Stimulated activated naive CD8-positive, alpha-beta T cell treated with anti-CD3 and anti-CD28 coated beads, Interleukin-15, amount 100 ng/mL, for 72 hours (primary cell): Measurements from ENCODE around the gene ALK.

ENCODE experiments used
- ATAC-seq: fragments of 150-1000 bp; cut with Tn5 transposase; 2 replicates; pipeline ENCODE4 v1.10.0; 2021; ENCODE audit warnings: mild to moderate bottlenecking, moderate library complexity
- DNase-seq, 2 donors: peaks; one replicate each; pipeline ENCODE4 v3.0.0; 2021 to 2022
- H3K27ac Mint-ChIP-seq, 2 donors: one replicate each; pipeline ENCODE4 v1.8.0; 2022; ENCODE audit warnings: mild to moderate bottlenecking in 2 of 2, mixed read lengths in 2 of 2, moderate library complexity in 2 of 2
- H3K27me3 Mint-ChIP-seq: one replicate; pipeline ENCODE4 v1.8.0; 2022; ENCODE audit warnings: mixed read lengths
- H3K4me1 Mint-ChIP-seq: one replicate; pipeline ENCODE4 v1.8.0; 2022; ENCODE audit warnings: mild to moderate bottlenecking, mixed read lengths
- H3K4me3 Mint-ChIP-seq, 2 donors: one replicate each; pipeline ENCODE4 v1.8.0; 2022; ENCODE audit warnings: mild to moderate bottlenecking in 2 of 2, mixed read lengths in 2 of 2, moderate library complexity in 1 of 2
- H3K9me3 Mint-ChIP-seq, 2 donors: one replicate each; pipeline ENCODE4 v1.8.0; 2022; ENCODE audit warnings: mixed read lengths in 2 of 2

The ALK gene

GRCh38 chr2:29706171-29706720 lies 215.1 kb downstream of the ALK start:
- Mint-ChIP-seq H3K4me3 (no peak overlapping the region), H3K9me3 (no peaks in the 10 kb centered on the region), H3K4me1 (no peaks in the 10 kb centered on the region), H3K27ac (no peak overlapping the region), H3K27me3 (peaks cover 11% of the 10 kb centered on the region)
- ATAC-seq (no peak), DNase-seq (no peak)

- no peaks in the 10 kb centered on the region for H3K4me1 Mint-ChIP-seq
- no peak for ATAC-seq
- no peak for DNase-seq
- H3K4me3 Mint-ChIP-seq = no peak overlapping the region
- H3K9me3 Mint-ChIP-seq = no peaks in the 10 kb centered on the region
- peaks cover 13% of the 10 kb centered on the region for H3K27me3 Mint-ChIP-seq
- no peak overlapping the region for H3K27ac Mint-ChIP-seq
Measured at GRCh38 chr2:29705616-29706015, 215.8 kb downstream of the ALK start.

GRCh38 chr2:29703336-29703735 lies 218.1 kb downstream of the ALK start:
- no peak overlapping the region for H3K4me3 Mint-ChIP-seq
- DNase-seq = no peak
- peaks cover 13% of the 10 kb centered on the region for H3K27me3 Mint-ChIP-seq
- ATAC-seq = no peak
- no peaks in the 10 kb centered on the region for H3K4me1 Mint-ChIP-seq
- no peaks in the 10 kb centered on the region for H3K9me3 Mint-ChIP-seq
- no peak overlapping the region for H3K27ac Mint-ChIP-seq

- no peaks in the 10 kb centered on the region for H3K4me1 Mint-ChIP-seq
Measured at GRCh38 chr2:29702276-29702675, 219.1 kb downstream of the ALK start.

GRCh38 chr2:29700560-29700959 lies 220.8 kb downstream of the ALK start:
- H3K27ac Mint-ChIP-seq = no peak overlapping the region
- H3K9me3 Mint-ChIP-seq = no peaks in the 10 kb centered on the region
- DNase-seq = no peak
- no peaks in the 10 kb centered on the region for H3K4me1 Mint-ChIP-seq
- no peak overlapping the region for H3K4me3 Mint-ChIP-seq
- ATAC-seq = no peak
- H3K27me3 Mint-ChIP-seq = peaks cover 6% of the 10 kb centered on the region

More at GRCh38 chr2:29702276-29702675, 219.1 kb downstream of the ALK start:
- ATAC-seq (peak; percentile 47), DNase-seq (no peak)
- no peak overlapping the region for H3K4me3 Mint-ChIP-seq
- H3K27ac Mint-ChIP-seq = no peak overlapping the region
- peaks cover 13% of the 10 kb centered on the region for H3K27me3 Mint-ChIP-seq
- no peaks in the 10 kb centered on the region for H3K9me3 Mint-ChIP-seq

- Mint-ChIP-seq H3K9me3 (no peaks in the 10 kb centered on the region), H3K27ac (no peak overlapping the region), H3K4me3 (no peak overlapping the region), H3K27me3 (peaks cover 6% of the 10 kb centered on the region), H3K4me1 (no peaks in the 10 kb centered on the region)
- ATAC-seq (no peak), DNase-seq (no peak)
Measured at GRCh38 chr2:29699045-29699444, 222.3 kb downstream of the ALK start.

GRCh38 chr2:29698216-29698615 lies 223.2 kb downstream of the ALK start:
- Mint-ChIP-seq H3K27ac (no peak overlapping the region), H3K4me1 (no peaks in the 10 kb centered on the region), H3K4me3 (no peak overlapping the region), H3K27me3 (peaks cover 6% of the 10 kb centered on the region), H3K9me3 (no peaks in the 10 kb centered on the region)
- no peak for DNase-seq
- ATAC-seq = no peak

- H3K27ac Mint-ChIP-seq = no peak overlapping the region
- no peak for ATAC-seq
Measured at GRCh38 chr2:29697715-29698114, 223.7 kb downstream of the ALK start.

GRCh38 chr2:29697181-29697580 lies 224.2 kb downstream of the ALK start:
- ATAC-seq (no peak), DNase-seq (no peak)
- Mint-ChIP-seq H3K4me1 (no peaks in the 10 kb centered on the region), H3K27me3 (peaks cover 6% of the 10 kb centered on the region), H3K9me3 (no peaks in the 10 kb centered on the region), H3K4me3 (no peak overlapping the region), H3K27ac (no peak overlapping the region)

More at GRCh38 chr2:29697715-29698114, 223.7 kb downstream of the ALK start:
- no peaks in the 10 kb centered on the region for H3K4me1 Mint-ChIP-seq
- no peak overlapping the region for H3K4me3 Mint-ChIP-seq
- peaks cover 6% of the 10 kb centered on the region for H3K27me3 Mint-ChIP-seq
- H3K9me3 Mint-ChIP-seq = no peaks in the 10 kb centered on the region
- DNase-seq = no peak

GRCh38 chr2:29694741-29695140 lies 226.6 kb downstream of the ALK start:
- no peak for ATAC-seq

GRCh38 chr2:29691391-29691950 lies 229.9 kb downstream of the ALK start:
- Mint-ChIP-seq H3K27ac (no peak overlapping the region), H3K4me3 (no peak overlapping the region), H3K27me3 (peaks cover 9% of the 10 kb centered on the region), H3K4me1 (no peaks in the 10 kb centered on the region), H3K9me3 (no peaks in the 10 kb centered on the region)
- DNase-seq (no peak), ATAC-seq (no peak)

More at GRCh38 chr2:29694741-29695140, 226.6 kb downstream of the ALK start:
- no peaks in the 10 kb centered on the region for H3K4me1 Mint-ChIP-seq
- H3K27ac Mint-ChIP-seq = no peak overlapping the region
- H3K9me3 Mint-ChIP-seq = no peaks in the 10 kb centered on the region
- no peak for DNase-seq
- peaks cover 3% of the 10 kb centered on the region for H3K27me3 Mint-ChIP-seq
- H3K4me3 Mint-ChIP-seq = no peak overlapping the region

- Mint-ChIP-seq H3K4me3 (no peak overlapping the region), H3K27me3 (peaks cover 17% of the 10 kb centered on the region), H3K9me3 (no peaks in the 10 kb centered on the region), H3K27ac (no peak overlapping the region), H3K4me1 (no peaks in the 10 kb centered on the region)
- DNase-seq (no peak), ATAC-seq (no peak)
Measured at GRCh38 chr2:29689666-29690065, 231.7 kb downstream of the ALK start.

- no peak overlapping the region for H3K27ac Mint-ChIP-seq
- DNase-seq = no peak
- no peaks in the 10 kb centered on the region for H3K4me1 Mint-ChIP-seq
- H3K4me3 Mint-ChIP-seq = no peak overlapping the region
- ATAC-seq = no peak
- no peaks in the 10 kb centered on the region for H3K9me3 Mint-ChIP-seq
- peaks cover 17% of the 10 kb centered on the region for H3K27me3 Mint-ChIP-seq
Measured at GRCh38 chr2:29688429-29688828, 233.0 kb downstream of the ALK start.

- no peaks in the 10 kb centered on the region for H3K9me3 Mint-ChIP-seq
- H3K4me3 Mint-ChIP-seq = no peak overlapping the region
- H3K27me3 Mint-ChIP-seq = peaks cover 17% of the 10 kb centered on the region
- H3K27ac Mint-ChIP-seq = no peak overlapping the region
- DNase-seq (no peak), ATAC-seq (no peak)
- no peaks in the 10 kb centered on the region for H3K4me1 Mint-ChIP-seq
Measured at GRCh38 chr2:29687121-29687520, 234.3 kb downstream of the ALK start.

- H3K27ac Mint-ChIP-seq = no peak overlapping the region
- DNase-seq (no peak), ATAC-seq (no peak)
- H3K4me3 Mint-ChIP-seq = no peak overlapping the region
- H3K27me3 Mint-ChIP-seq = no peaks in the 10 kb centered on the region
- no peaks in the 10 kb centered on the region for H3K4me1 Mint-ChIP-seq
- peaks cover 0 to 9% of the 10 kb centered on the region in 2 donors for H3K9me3 Mint-ChIP-seq
Measured at GRCh38 chr2:29676886-29677453, 244.4 kb downstream of the ALK start.

- no peak overlapping the region for H3K4me3 Mint-ChIP-seq
- peaks cover 15% of the 10 kb centered on the region for H3K27me3 Mint-ChIP-seq
- DNase-seq (no peak), ATAC-seq (no peak)
- no peak overlapping the region for H3K27ac Mint-ChIP-seq
- peaks cover 0 to 1% of the 10 kb centered on the region in 2 donors for H3K9me3 Mint-ChIP-seq
- no peaks in the 10 kb centered on the region for H3K4me1 Mint-ChIP-seq
Measured at GRCh38 chr2:29664578-29664977, 256.8 kb downstream of the ALK start.

- H3K27me3 Mint-ChIP-seq = peaks cover 16% of the 10 kb centered on the region
- ATAC-seq = no peak
- no peaks in the 10 kb centered on the region for H3K4me1 Mint-ChIP-seq
- no peak overlapping the region for H3K27ac Mint-ChIP-seq
- H3K4me3 Mint-ChIP-seq = no peak overlapping the region
- DNase-seq = no peak
- H3K9me3 Mint-ChIP-seq = no peaks in the 10 kb centered on the region
Measured at GRCh38 chr2:29663268-29663667, 258.1 kb downstream of the ALK start.
